HG03342 (cell line): ENCODE results near the gene CGNL1.

Experiments
- ATAC-seq: cut with Tn5 transposase; IDR thresholded peaks from one replicate; pipeline ENCODE4 v1.9.1; 2021; ENCODE audit warnings: mild to moderate bottlenecking, moderate library complexity; ENCODE audit not compliant: unreplicated experiment

CGNL1 gene

DNA sequence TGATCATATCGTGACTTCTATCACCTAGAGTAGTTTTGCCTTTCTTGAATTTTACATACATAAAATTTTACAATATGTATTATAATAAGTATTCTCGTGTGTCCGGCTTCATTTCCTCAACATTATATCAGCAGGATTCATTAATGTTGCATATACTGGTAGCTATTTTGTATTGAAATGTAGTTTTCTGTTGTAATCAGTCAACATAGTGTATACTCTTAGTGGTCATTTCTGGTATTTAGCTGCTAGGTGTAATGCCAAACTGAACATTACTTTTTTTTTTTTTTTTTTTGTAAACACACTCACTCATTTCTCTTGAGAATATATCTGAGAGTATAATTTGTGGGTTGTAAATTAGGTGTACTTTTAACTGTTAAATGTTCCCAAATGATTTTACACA lies 70.1 kb downstream of the CGNL1 start:
- ATAC-seq = no peak

DNA sequence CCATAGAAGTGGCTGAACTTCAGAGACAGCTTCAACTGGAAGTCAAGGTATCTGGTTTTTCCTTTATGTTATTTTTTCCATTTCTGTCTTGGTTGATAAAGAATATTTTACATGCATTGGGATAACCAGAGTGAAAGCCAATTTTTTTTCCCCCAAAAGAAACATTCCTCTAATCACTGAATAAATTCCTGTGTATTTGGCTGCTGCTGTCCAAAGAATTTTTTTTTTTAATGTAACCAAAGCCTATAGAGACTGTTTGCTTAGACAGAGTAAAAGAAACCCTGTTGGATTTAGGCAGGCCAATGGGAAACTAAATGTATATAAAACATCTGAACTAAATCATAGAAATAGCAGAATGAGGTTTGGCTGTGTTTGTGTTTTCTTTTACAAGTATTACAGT lies 75.2 kb downstream of the CGNL1 start:
- no peak for ATAC-seq

- ATAC-seq = no peak
Measured at GRCh38 chr15:57452090-57452754, 75.9 kb downstream of the CGNL1 start.

GRCh38 chr15:57455929-57456328 lies 79.6 kb downstream of the CGNL1 start:
- no peak for ATAC-seq

DNA sequence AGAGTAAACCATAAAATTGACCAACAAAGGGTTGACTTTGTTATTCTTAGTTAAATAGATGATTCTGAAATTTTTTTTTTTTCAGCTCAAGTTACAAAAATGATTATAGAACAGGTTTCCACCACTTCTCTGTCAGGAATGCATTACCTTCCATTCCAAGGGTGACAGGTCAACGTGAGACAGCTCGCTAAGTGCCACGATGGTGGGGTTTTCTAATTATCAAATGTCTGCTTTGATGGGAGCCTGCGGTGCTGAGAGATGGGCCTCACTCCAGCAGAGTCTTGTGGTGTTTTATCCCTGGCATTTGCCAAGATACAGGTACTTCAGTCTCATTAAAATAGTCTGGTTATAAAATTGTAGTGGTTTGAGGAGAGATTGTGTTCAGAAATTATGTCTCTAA lies 80.3 kb downstream of the CGNL1 start:
- no peak for ATAC-seq

DNA sequence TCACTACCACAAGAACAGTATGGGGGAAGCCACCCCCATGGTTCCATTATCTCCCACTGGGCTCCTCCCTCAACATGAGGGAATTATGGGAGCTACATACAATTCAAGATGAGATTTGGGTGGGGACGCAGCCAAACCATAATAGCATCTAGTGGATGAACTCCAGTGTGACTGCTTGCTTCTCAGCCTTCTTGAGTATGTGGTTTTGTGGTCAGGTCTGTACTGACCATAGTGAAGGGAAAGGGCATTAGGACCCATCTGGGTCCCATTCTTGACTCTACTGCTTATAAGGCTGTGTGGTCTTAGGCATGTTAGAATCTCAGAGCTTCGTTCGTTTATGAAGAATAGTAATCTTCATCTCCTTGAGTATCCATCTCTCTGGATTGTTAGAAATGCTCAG lies 81.4 kb downstream of the CGNL1 start:
- ATAC-seq = no peak

GRCh38 chr15:57458356-57458781 lies 82.1 kb downstream of the CGNL1 start:
- no peak for ATAC-seq

- ATAC-seq = no peak
Measured at GRCh38 chr15:57460208-57460816, 84.0 kb downstream of the CGNL1 start.

DNA sequence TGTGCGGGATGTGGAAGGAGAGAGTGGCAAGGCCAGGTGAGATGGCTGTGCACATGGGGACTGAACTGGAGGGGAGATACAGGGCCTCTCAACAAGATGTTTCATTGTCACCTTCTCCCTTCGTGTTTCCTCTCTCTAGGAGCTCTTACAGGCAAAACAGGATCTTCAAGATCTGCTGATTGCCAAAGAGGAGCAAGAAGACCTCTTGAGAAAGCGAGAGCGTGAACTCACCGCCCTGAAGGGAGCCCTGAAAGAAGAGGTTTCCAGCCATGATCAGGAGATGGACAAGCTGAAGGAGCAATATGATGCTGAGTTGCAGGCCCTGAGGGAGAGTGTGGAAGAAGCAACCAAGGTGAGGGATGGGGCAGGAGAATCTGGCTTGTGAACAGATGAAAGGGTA lies 85.2 kb downstream of the CGNL1 start:
- ATAC-seq = no peak

DNA sequence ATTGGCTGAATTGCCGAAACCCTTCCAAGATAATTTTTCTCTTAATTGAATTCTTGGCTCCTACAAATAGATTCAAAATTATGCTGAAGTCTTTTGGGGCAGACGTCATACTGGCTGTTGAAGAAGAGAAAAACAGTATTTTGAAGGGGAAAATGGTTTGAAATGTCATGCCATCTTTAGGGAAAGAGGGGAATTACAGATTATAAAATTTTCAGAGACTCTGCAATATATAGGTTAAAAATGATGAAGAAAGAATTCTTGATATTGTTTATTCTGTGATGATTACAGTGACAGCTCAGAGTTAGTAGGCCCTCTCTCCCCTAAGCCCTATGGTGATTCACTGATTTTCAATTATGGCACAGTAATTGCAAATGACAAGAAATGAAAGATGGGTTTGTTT lies 86.1 kb downstream of the CGNL1 start:
- ATAC-seq = no peak

DNA sequence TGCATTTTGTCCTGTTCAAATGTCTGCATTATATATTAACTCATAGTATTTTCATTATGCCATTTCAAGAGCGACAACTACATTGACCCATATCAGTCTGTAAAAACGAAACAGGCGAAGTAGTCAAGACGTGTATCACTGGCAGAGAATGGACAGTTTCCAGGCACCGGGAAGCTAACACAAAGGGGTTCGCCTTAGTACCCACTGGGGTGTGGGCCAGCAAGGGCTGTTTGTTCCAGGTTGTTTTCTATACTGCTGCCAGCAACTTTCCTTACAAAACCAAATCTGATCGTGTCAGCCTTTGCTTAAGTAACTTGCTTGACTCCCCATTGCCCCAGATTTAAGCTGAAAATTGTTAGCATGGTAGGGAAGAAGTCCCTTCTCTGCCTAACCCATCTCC lies 87.1 kb downstream of the CGNL1 start:
- no peak for ATAC-seq

DNA sequence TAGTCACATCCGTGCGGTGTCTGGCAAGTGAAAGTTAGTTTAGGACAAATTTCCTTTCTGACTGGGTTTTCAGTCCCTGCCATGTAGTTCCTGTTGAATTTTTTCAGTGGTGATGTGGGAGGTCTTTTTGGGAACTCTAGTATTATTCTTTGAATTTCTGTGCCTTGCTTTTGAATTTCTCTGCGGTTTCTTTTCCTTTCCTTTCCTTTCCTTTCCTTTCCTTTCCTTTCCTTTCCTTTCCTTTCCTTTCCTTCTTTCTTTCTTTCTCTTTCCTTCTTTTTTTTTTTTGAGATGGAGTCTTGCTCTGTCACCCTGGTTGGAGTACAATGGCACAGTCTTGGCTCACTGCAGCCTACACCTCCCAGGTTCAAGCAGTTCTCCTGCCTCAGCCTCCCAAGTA lies 88.2 kb downstream of the CGNL1 start:
- no peak for ATAC-seq

- no peak for ATAC-seq
Measured at GRCh38 chr15:57468486-57468885, 92.2 kb downstream of the CGNL1 start.

DNA sequence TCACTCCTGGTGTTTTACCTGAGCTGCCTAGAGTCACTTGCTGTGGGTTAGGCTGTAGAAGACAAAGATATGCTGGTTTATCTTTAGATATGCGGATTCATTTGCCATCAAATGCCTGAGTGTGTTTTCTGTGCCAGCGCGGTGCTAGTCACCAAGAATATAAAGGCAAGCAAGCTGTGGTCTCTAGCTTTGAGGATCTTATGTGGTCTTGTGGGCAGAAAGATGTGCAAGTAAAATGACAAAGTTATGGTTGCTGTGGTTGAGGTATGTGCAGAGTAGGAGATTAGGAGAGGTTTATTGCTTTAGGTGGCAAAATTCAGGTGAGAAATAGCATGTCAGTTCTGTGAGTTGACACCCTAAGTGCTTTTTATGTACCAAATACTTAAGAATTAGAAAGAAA lies 94.2 kb downstream of the CGNL1 start:
- no peak for ATAC-seq

DNA sequence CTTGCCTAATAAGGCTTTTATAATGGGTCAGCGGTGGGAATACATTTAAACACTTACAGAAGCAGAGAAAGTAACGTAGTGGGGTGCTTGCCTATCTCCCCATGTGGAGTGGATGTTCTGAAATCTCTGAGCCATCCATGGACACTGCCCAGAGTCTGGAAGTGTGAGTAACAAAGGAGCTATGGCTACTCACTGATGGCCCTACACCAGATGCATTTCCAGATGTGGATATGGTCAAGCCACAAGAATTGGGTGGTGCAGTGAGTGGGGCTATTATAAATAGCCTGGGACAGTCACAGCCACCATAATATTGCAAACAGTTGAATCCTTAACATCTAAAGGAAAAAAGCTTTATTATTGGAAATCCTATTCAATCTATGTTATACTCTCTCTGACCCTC lies 96.6 kb downstream of the CGNL1 start:
- ATAC-seq = no peak

GRCh38 chr15:57476533-57476975 lies 100.2 kb downstream of the CGNL1 start:
- ATAC-seq = no peak

DNA sequence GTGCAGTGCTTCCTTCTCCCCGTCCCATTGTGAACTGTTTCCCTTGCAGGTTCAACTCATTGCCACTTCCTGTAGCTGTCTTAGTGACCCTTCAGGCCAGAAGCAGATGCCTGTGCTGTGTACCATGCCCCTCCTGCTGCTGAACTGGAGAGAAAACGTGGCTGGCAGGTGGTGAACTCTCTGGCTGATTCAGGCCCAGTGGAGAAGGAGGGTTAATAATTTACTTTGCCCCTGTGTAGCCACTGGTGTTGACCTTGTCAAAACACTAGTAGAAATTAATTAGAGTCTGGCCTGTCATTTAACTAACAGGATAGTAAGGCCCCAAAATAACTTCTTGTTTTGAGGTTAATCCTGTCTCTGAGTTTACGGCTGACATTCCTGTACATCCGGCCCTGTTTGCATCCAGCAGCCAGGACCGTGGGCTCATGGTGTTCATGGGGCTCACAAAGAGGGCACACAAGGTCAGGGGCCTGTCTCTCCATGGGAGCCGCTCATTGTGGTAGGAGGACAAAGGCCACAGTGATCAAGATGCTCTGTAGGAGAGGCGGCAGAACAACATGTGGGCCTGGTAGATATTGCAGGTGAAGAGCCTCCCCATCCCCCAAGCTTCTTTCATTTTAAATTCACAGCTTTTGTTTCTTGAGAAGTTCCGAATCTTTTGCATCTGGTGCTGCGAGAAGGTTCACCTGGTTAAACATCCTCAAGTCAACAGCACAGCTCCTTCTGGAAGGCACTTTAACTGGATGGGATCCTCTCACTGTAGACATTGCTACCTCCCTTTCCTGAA lies 101.6 kb downstream of the CGNL1 start:
- no peak for ATAC-seq

GRCh38 chr15:57479005-57479404 lies 102.7 kb downstream of the CGNL1 start:
- ATAC-seq = no peak

- no peak for ATAC-seq
Measured at GRCh38 chr15:57481038-57481705, 104.9 kb downstream of the CGNL1 start.

DNA sequence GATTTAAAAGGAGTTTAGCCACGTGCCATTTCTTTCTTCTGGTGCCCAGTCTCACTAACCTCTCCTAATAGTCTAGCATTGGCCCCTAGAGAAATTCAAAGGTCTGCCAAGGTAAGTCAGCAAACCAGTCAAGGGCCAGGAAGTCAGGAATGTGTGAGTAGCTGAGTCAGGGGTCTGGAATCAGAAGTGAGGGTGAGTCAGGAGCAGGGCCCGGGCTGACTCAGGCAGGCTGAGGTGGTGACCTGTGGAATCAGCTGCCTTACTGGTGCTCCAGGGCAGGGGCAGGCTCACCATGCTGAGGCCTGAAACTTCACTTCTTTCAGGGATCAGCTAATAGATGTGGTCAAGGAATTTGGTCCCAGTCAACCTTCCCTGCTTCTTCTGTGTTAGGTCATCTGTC lies 109.6 kb downstream of the CGNL1 start:
- no peak for ATAC-seq

DNA sequence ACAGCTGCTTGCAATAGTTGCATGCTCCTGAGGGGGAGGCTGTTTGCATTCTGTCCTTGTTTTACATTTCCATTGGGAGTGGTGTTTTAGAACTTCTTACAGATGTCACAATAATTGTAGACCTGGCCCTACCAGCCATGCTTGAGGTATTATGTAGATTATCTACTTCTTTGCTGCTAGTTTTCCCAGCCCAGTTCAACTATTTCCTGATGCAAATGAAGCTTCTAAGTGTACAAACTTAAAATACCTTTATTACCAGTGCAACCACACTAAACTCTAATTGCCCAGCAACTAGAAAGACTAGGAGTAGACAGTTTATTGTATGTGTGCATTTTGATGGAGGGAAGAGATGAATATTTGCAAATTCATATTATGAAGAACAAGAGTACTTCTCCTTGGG lies 110.5 kb downstream of the CGNL1 start:
- ATAC-seq = no peak

GRCh38 chr15:57489122-57489521 lies 112.8 kb downstream of the CGNL1 start:
- ATAC-seq = no peak
